ENCODE measurements around the gene FAM229A.
"Not testable (repeated sequence)": the region's sequence is repeated elsewhere in the genome, so short reads cannot be mapped to it uniquely, and the experiment has no call there.

FAM229A gene

GRCh38 chr1:32376199-32376598 is 13.9 kb upstream of the FAM229A start:
- DNase-seq: no peak

GRCh38 chr1:32373996-32374592 is 11.8 kb upstream of the FAM229A start:
- DNase-seq: no peak

GRCh38 chr1:32372149-32372756 is 10.0 kb upstream of the FAM229A start:
- DNase-seq: no peak

GRCh38 chr1:32367912-32368635 is 5.8 kb upstream of the FAM229A start:
- DNase-seq: no peak

- no peak for DNase-seq
Observed at GRCh38 chr1:32365445-32365844, 3.2 kb upstream of the FAM229A start.

- no peak for DNase-seq
Observed at GRCh38 chr1:32364836-32365235, 2.6 kb upstream of the FAM229A start.

- DNase-seq: no peak
Observed at GRCh38 chr1:32363713-32364112, 1.4 kb upstream of the FAM229A start.

GRCh38 chr1:32361674-32362473 is 411 bp downstream of the FAM229A start:
- peak; percentile 11 for DNase-seq

GRCh38 chr1:32361308-32361673 is 994 bp downstream of the FAM229A start:
- no peak for DNase-seq

- DNase-seq: no peak
Observed at GRCh38 chr1:32358435-32358834, 3.9 kb downstream of the FAM229A start.

- DNase-seq: no peak
Observed at GRCh38 chr1:32357614-32358013, 4.7 kb downstream of the FAM229A start.

- no peak for DNase-seq
Observed at GRCh38 chr1:32356478-32356877, 5.8 kb downstream of the FAM229A start.

- DNase-seq: not testable (repeated sequence)
Observed at GRCh38 chr1:32355778-32356177, 6.5 kb downstream of the FAM229A start.

GRCh38 chr1:32353886-32354570 is 8.3 kb downstream of the FAM229A start:
- no peak for DNase-seq

GRCh38 chr1:32353431-32353830 is 8.9 kb downstream of the FAM229A start:
- DNase-seq: no peak

GRCh38 chr1:32352831-32353383 is 9.4 kb downstream of the FAM229A start:
- DNase-seq: no peak

GRCh38 chr1:32352239-32352745 is 10.0 kb downstream of the FAM229A start:
- DNase-seq: no peak

- peak; percentile 97 for DNase-seq
Observed at GRCh38 chr1:32351399-32352238, 10.7 kb downstream of the FAM229A start.

GRCh38 chr1:32350785-32351398 is 11.4 kb downstream of the FAM229A start:
- DNase-seq: peak; percentile 80

GRCh38 chr1:32349211-32349708 is 13.0 kb downstream of the FAM229A start:
- DNase-seq: no peak
